H9 (cell line): ENCODE results near the gene GPR83. TPM values are rescaled to one million over a fixed set of nuclear protein-coding genes. Genes with fewer than 3 reads are reported as not detected.

Source experiments
- DNase-seq: peaks from one replicate; pipeline ENCODE4 v3.0.0-alpha.2; 2017
- H2AFZ ChIP-seq: one replicate; pipeline ENCODE4 v1.6.1; 2013; ENCODE audit warnings: mild to moderate bottlenecking, low read length, control low read depth, moderate library complexity
- H2AK5ac ChIP-seq: 2 replicates; pipeline ENCODE4 v1.6.1; 2013; ENCODE audit warnings: low read length, control low read depth, mixed read lengths; ENCODE audit not compliant: insufficient read length
- H2BK120ac ChIP-seq: one replicate; pipeline ENCODE4 v1.6.1; 2013; ENCODE audit warnings: low read depth, mild to moderate bottlenecking, low read length, control low read depth, inconsistent platforms; ENCODE audit not compliant: poor library complexity, severe bottlenecking
- H2BK12ac ChIP-seq: 2 replicates; pipeline ENCODE4 v1.6.1; 2013; ENCODE audit warnings: low read length, control low read depth, mixed read lengths, low read depth; ENCODE audit not compliant: insufficient read length
- H2BK15ac ChIP-seq: 2 replicates; pipeline ENCODE4 v1.6.1; 2013; ENCODE audit warnings: low read depth, low read length, control low read depth
- H2BK20ac ChIP-seq: one replicate; pipeline ENCODE4 v1.6.1; 2013; ENCODE audit warnings: low read depth, mild to moderate bottlenecking, low read length, control low read depth, inconsistent platforms; ENCODE audit not compliant: poor library complexity, severe bottlenecking
- H2BK5ac ChIP-seq: 2 replicates; pipeline ENCODE4 v1.6.1; 2013; ENCODE audit warnings: low read length, control low read depth, mixed read lengths; ENCODE audit not compliant: insufficient read length
- H3K14ac ChIP-seq: 2 replicates; pipeline ENCODE4 v1.6.1; 2013; ENCODE audit warnings: low read length, control low read depth; ENCODE audit not compliant: insufficient read depth
- H3K18ac ChIP-seq: 2 replicates; pipeline ENCODE4 v1.6.1; 2013; ENCODE audit warnings: low read depth, mild to moderate bottlenecking, mixed read lengths, low read length, control low read depth; ENCODE audit not compliant: insufficient read length
- H3K23ac ChIP-seq: 2 replicates; pipeline ENCODE4 v1.6.1; 2013; ENCODE audit warnings: low read length, control low read depth, mixed read lengths, low read depth; ENCODE audit not compliant: insufficient read length
- H3K23me2 ChIP-seq: 2 replicates; pipeline ENCODE4 v1.6.1; 2013; ENCODE audit warnings: low read depth, mild to moderate bottlenecking, mixed read lengths, low read length, control low read depth; ENCODE audit not compliant: insufficient read length, poor library complexity, severe bottlenecking
- H3K27ac ChIP-seq: 2 replicates; pipeline ENCODE4 v1.5.1; 2013; ENCODE audit warnings: low read length, control low read depth, mixed read lengths, low read depth; ENCODE audit not compliant: insufficient read length
- H3K27me3 ChIP-seq: 2 replicates; pipeline ENCODE4 v1.6.1; 2013; ENCODE audit warnings: low read length, control low read depth, inconsistent platforms; ENCODE audit not compliant: insufficient read depth
- H3K4ac ChIP-seq: 2 replicates; pipeline ENCODE4 v1.6.1; 2013; ENCODE audit warnings: low read depth, mild to moderate bottlenecking, control low read depth, inconsistent platforms, low read length, moderate library complexity
- H3K4me1 ChIP-seq: 2 replicates; pipeline ENCODE4 v1.6.1; 2013; ENCODE audit warnings: low read length, control low read depth, inconsistent platforms; ENCODE audit not compliant: insufficient read depth
- H3K4me2 ChIP-seq: 2 replicates; pipeline ENCODE4 v1.6.1; 2013; ENCODE audit warnings: low read length, control low read depth, mixed read lengths; ENCODE audit not compliant: insufficient read length, insufficient read depth
- H3K56ac ChIP-seq: 2 replicates; pipeline ENCODE4 v1.6.1; 2013; ENCODE audit warnings: low read depth, mild to moderate bottlenecking, mixed read lengths, low read length, control low read depth; ENCODE audit not compliant: insufficient read length
- H3K79me1 ChIP-seq: 2 replicates; pipeline ENCODE4 v1.6.1; 2013; ENCODE audit warnings: low read depth, mild to moderate bottlenecking, moderate library complexity, low read length, control low read depth, inconsistent platforms; ENCODE audit not compliant: insufficient read depth, poor library complexity, severe bottlenecking
- H3K79me2 ChIP-seq: 2 replicates; pipeline ENCODE4 v1.6.1; 2013; ENCODE audit warnings: low read length, control low read depth, inconsistent platforms; ENCODE audit not compliant: insufficient read depth
- H3K9ac ChIP-seq: 2 replicates; pipeline ENCODE4 v1.6.1; 2013; ENCODE audit warnings: low read length, control low read depth, mixed read lengths; ENCODE audit not compliant: insufficient read length; ENCODE audit errors: extremely low read depth
- H3K9me3 ChIP-seq: one replicate; pipeline ENCODE4 v1.6.1; 2013; ENCODE audit warnings: low read depth, low read length, inconsistent platforms; ENCODE audit not compliant: control insufficient read depth
- H3T11ph ChIP-seq: one replicate; pipeline ENCODE4 v1.6.1; 2013; ENCODE audit warnings: mild to moderate bottlenecking, low read length, control low read depth, inconsistent platforms
- H4K20me1 ChIP-seq: one replicate; pipeline ENCODE4 v1.6.1; 2013; ENCODE audit not compliant: control insufficient read depth, insufficient read length, insufficient read depth
- H4K5ac ChIP-seq: 2 replicates; pipeline ENCODE4 v1.6.1; 2013; ENCODE audit warnings: low read depth, mild to moderate bottlenecking, mixed read lengths, low read length, control low read depth; ENCODE audit not compliant: insufficient read length
- H4K8ac ChIP-seq: replicated peaks from 2 replicates; pipeline ENCODE4 v1.6.1; 2013; ENCODE audit warnings: low read length, control low read depth, mixed read lengths, low read depth; ENCODE audit not compliant: insufficient read length
- H4K91ac ChIP-seq: 2 replicates; pipeline ENCODE4 v1.6.1; 2013; ENCODE audit warnings: low read depth, mild to moderate bottlenecking, moderate library complexity, mixed read lengths, low read length, control low read depth; ENCODE audit not compliant: insufficient read length
- H3K27ac Mint-ChIP-seq, 3 experiments: 2 replicates in 2 of 3; 3 replicates in 1 of 3; pipeline ENCODE4 v1.8.0; 2020 to 2021; ENCODE audit warnings: mixed read lengths in 3 of 3, mild to moderate bottlenecking in 1 of 3, moderate library complexity in 1 of 3
- H3K27me3 Mint-ChIP-seq: 2 replicates; pipeline ENCODE4 v1.8.0; 2021; ENCODE audit warnings: low read depth, mild to moderate bottlenecking, moderate library complexity, mixed read lengths
- H3K36me3 Mint-ChIP-seq, 3 experiments: 2 replicates in 2 of 3; 3 replicates in 1 of 3; pipeline ENCODE4 v1.8.0; 2020 to 2021; ENCODE audit warnings: low read depth in 3 of 3, mixed read lengths in 3 of 3; ENCODE audit not compliant: insufficient read depth in 1 of 3
- H3K4me1 Mint-ChIP-seq, 2 experiments: 2 replicates each; pipeline ENCODE4 v1.8.0; 2020; ENCODE audit warnings: mixed read lengths in 2 of 2
- H3K4me3 Mint-ChIP-seq, 2 experiments: 2 replicates in 1 of 2; 3 replicates in 1 of 2; pipeline ENCODE4 v1.8.0; 2020 to 2021; ENCODE audit warnings: mild to moderate bottlenecking in 2 of 2, mixed read lengths in 2 of 2, moderate library complexity in 1 of 2
- H3K9me3 Mint-ChIP-seq, 2 experiments: 2 replicates in 1 of 2; 3 replicates in 1 of 2; pipeline ENCODE4 v1.8.0; 2020; ENCODE audit warnings: mild to moderate bottlenecking in 2 of 2, mixed read lengths in 2 of 2, moderate library complexity in 1 of 2
- WGBS: extraction: QIAGEN DNeasy Blood & Tissue Kit; methylation state at CpG from one replicate; pipeline ENCODE4 v1.1.7; 2013; ENCODE audit warnings: missing lambda C conversion rate, low lambda C conversion rate, mixed read lengths; ENCODE audit not compliant: insufficient read length; ENCODE audit errors: extremely low coverage; 5-methylcytosine and 5-hydroxymethylcytosine counted together
- total RNA-seq: library from RNA; stranded (reverse); gene quantifications from 2 replicates; pipeline ENCODE4 v1.2.1, GENCODE V29; 2021
- TF ChIP-seq, protein P1 (sequence below): fragments of 200-600 bp; sonication (generic); conservative IDR thresholded peaks from 3 replicates; pipeline ENCODE4 v1.8.0; 2021; ENCODE audit warnings: antibody characterized with exemption, mild to moderate bottlenecking

The GPR83 gene
- total RNA-seq, 1 experiment from 2014 or later: not detected

DNA sequence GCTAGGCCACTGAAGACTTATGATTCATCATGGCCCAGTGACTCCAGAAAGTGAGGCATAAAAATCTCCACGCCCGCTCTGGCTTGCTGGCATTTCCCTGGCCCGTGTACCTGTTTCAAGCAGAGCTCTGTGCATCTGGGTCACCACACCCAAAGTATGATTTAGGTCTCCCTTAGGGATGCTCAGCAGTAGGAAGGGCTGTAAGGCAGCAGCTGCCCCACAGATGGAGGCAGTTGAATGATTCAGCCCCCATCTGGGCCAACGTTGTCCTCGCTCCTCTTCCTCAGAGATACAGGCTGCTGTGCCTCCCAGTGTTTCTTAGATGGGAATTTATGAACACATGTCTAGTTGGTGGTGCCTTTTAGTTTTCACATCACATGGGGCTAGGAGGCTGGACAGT lies 21.6 kb downstream of the GPR83 start:
- TF ChIP-seq, protein P1, sequence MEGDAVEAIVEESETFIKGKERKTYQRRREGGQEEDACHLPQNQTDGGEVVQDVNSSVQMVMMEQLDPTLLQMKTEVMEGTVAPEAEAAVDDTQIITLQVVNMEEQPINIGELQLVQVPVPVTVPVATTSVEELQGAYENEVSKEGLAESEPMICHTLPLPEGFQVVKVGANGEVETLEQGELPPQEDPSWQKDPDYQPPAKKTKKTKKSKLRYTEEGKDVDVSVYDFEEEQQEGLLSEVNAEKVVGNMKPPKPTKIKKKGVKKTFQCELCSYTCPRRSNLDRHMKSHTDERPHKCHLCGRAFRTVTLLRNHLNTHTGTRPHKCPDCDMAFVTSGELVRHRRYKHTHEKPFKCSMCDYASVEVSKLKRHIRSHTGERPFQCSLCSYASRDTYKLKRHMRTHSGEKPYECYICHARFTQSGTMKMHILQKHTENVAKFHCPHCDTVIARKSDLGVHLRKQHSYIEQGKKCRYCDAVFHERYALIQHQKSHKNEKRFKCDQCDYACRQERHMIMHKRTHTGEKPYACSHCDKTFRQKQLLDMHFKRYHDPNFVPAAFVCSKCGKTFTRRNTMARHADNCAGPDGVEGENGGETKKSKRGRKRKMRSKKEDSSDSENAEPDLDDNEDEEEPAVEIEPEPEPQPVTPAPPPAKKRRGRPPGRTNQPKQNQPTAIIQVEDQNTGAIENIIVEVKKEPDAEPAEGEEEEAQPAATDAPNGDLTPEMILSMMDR: no peak
- H3K4me1 ChIP-seq: no peaks in the 10 kb centered on the region
- no peak overlapping the region for H4K91ac ChIP-seq
- H2BK120ac ChIP-seq: no peak overlapping the region
- H3K18ac ChIP-seq: no peak overlapping the region
- no peaks in the 10 kb centered on the region for H3K79me2 ChIP-seq
- H3T11ph ChIP-seq: no peak overlapping the region
- H2BK20ac ChIP-seq: no peak overlapping the region
- H3K27me3 Mint-ChIP-seq: peaks cover 2% of the 10 kb centered on the region
- no peaks in the 10 kb centered on the region for H4K20me1 ChIP-seq
- no peak overlapping the region for H2AK5ac ChIP-seq
- no peak overlapping the region for H3K9ac ChIP-seq
- H3K27ac Mint-ChIP-seq: no peak overlapping the region
- H3K14ac ChIP-seq: no peak overlapping the region
- H3K4ac ChIP-seq: no peak overlapping the region
- H3K9me3 ChIP-seq: no peaks in the 10 kb centered on the region
- H2BK15ac ChIP-seq: no peak overlapping the region
- no peak overlapping the region for H4K8ac ChIP-seq
- H3K56ac ChIP-seq: no peak overlapping the region
- H3K79me1 ChIP-seq: no peaks in the 10 kb centered on the region
- H3K23ac ChIP-seq: no peak overlapping the region
- H3K4me2 ChIP-seq: no peak overlapping the region
- H3K4me3 Mint-ChIP-seq: no peak overlapping the region
- DNase-seq: no peak
- H3K4me1 Mint-ChIP-seq: no peaks in the 10 kb centered on the region
- H3K27ac ChIP-seq: no peak overlapping the region
- no peak overlapping the region for H2BK5ac ChIP-seq
- no peaks in the 10 kb centered on the region for H3K27me3 ChIP-seq
- no peak overlapping the region for H4K5ac ChIP-seq
- no peak overlapping the region for H2AFZ ChIP-seq
- no peak overlapping the region for H2BK12ac ChIP-seq
- H3K23me2 ChIP-seq: no peaks in the 10 kb centered on the region
- peaks cover 16 to 18% of the 10 kb centered on the region in 2 experiments for H3K9me3 Mint-ChIP-seq
- WGBS: no CpG with 5 or more reads among the region's 5 CpGs
- H3K36me3 Mint-ChIP-seq: peaks cover 0 to 15% (median 0%) of the 10 kb centered on the region in 3 experiments; a peak in 3 of 7 replicates
